WERI-Rb-1 (cell line): ENCODE data around the gene PAK1.

Experiments
- DNase-seq: peaks from one replicate; pipeline ENCODE4 v3.0.0-alpha.2; 2020
- H3K27ac ChIP-seq: fragments of 250-450 bp; sonication (Bioruptor Pico); 2 replicates; pipeline ENCODE4 v1.5.1; 2020; ENCODE audit warnings: mild to moderate bottlenecking, moderate library complexity
- H3K27me3 ChIP-seq: fragments of 250-450 bp; sonication (Bioruptor Pico); 2 replicates; pipeline ENCODE4 v1.5.1; 2021; ENCODE audit warnings: mild to moderate bottlenecking, low read depth, moderate library complexity; ENCODE audit not compliant: insufficient read depth, severe bottlenecking
- H3K36me3 ChIP-seq: fragments of 250-450 bp; sonication (Bioruptor Pico); 2 replicates; pipeline ENCODE4 v1.5.1; 2020; ENCODE audit warnings: mild to moderate bottlenecking, moderate library complexity
- H3K4me3 ChIP-seq: 2 replicates; pipeline ENCODE4 v1.5.1; 2011; ENCODE audit warnings: low read depth, mild to moderate bottlenecking, control low read depth, low read length
- H3K9me3 ChIP-seq: fragments of 250-450 bp; sonication (Bioruptor Pico); 2 replicates; pipeline ENCODE4 v1.5.1; 2021; ENCODE audit warnings: mild to moderate bottlenecking, moderate library complexity; ENCODE audit not compliant: severe bottlenecking
- CTCF ChIP-seq: IDR thresholded peaks from 2 replicates; pipeline ENCODE4 v1.5.1; 2011; ENCODE audit warnings: low read depth, mild to moderate bottlenecking, control low read depth, inconsistent platforms, low read length

PAK1 gene

GRCh38 chr11:77468527-77468926 lies 5.4 kb downstream of the PAK1 start:
- DNase-seq = no peak
- no peak for TF ChIP-seq CTCF
- H3K4me3 ChIP-seq = peak overlapping the region; percentile 9
- no peaks in the 10 kb centered on the region for H3K27me3 ChIP-seq
- peak overlapping the region; percentile 52 for H3K27ac ChIP-seq
- no peaks in the 10 kb centered on the region for H3K9me3 ChIP-seq
- no peaks in the 10 kb centered on the region for H3K36me3 ChIP-seq

- no peak for TF ChIP-seq CTCF
Observed at GRCh38 chr11:77467993-77468392, 5.9 kb downstream of the PAK1 start.

GRCh38 chr11:77467233-77467632 lies 6.7 kb downstream of the PAK1 start:
- no peak for DNase-seq

More at GRCh38 chr11:77467993-77468392, 5.9 kb downstream of the PAK1 start:
- Histone ChIP-seq H3K27me3 (no peaks in the 10 kb centered on the region), H3K4me3 (peak overlapping the region; percentile 9), H3K9me3 (no peaks in the 10 kb centered on the region), H3K36me3 (no peaks in the 10 kb centered on the region), H3K27ac (peak overlapping the region; percentile 52)
- DNase-seq = no peak

GRCh38 chr11:77457340-77457739 lies 16.6 kb downstream of the PAK1 start:
- no peak overlapping the region for H3K27ac ChIP-seq
- TF ChIP-seq CTCF = no peak
- peaks cover 4% of the 10 kb centered on the region; the same call in 1 of the 2 replicates for H3K36me3 ChIP-seq
- H3K27me3 ChIP-seq = no peaks in the 10 kb centered on the region
- no peaks in the 10 kb centered on the region for H3K9me3 ChIP-seq
- DNase-seq = no peak
- no peak overlapping the region for H3K4me3 ChIP-seq

More at GRCh38 chr11:77467233-77467632, 6.7 kb downstream of the PAK1 start:
- Histone ChIP-seq H3K27ac (no peak overlapping the region), H3K4me3 (no peak overlapping the region), H3K36me3 (no peaks in the 10 kb centered on the region), H3K9me3 (no peaks in the 10 kb centered on the region), H3K27me3 (no peaks in the 10 kb centered on the region)
- TF ChIP-seq CTCF = no peak

GRCh38 chr11:77455740-77456139 lies 18.2 kb downstream of the PAK1 start:
- DNase-seq = no peak
- Histone ChIP-seq H3K4me3 (no peak overlapping the region), H3K27me3 (no peaks in the 10 kb centered on the region), H3K9me3 (no peaks in the 10 kb centered on the region), H3K27ac (no peak overlapping the region), H3K36me3 (peaks cover 4% of the 10 kb centered on the region; the same call in 1 of the 2 replicates)
- no peak for TF ChIP-seq CTCF
